Naive thymus-derived CD4-positive, alpha-beta T cell (primary cell): ENCODE results near the gene TCERG1L. TPM values are rescaled to one million over a fixed set of nuclear protein-coding genes. Genes with fewer than 3 reads are reported as not detected.

Experiments used
- ATAC-seq: fragments of 150-1000 bp; cut with Tn5 transposase; 2 replicates; pipeline ENCODE4 v1.10.0; 2021; ENCODE audit warnings: mild to moderate bottlenecking, moderate library complexity
- CTCF ChIA-PET: fragments of 350-600 bp; sonication (Branson Sonifier 250); formaldehyde crosslinking; loops from one replicate; lab custom pipeline; 2021; ENCODE audit warnings: antibody characterized with exemption; lab: Charles Lee
- POLR2A ChIA-PET: fragments of 350-600 bp; sonication (Branson Sonifier 250); formaldehyde crosslinking; loops from one replicate; lab custom pipeline; 2021; ENCODE audit warnings: antibody characterized with exemption, inconsistent platforms; lab: Charles Lee
- DNase-seq, 9 donors: peaks; one replicate each; pipeline versions ENCODE4 v3.0.0 to v3.0.0-alpha.2; 2020 to 2022; ENCODE audit warnings: mixed read lengths in 1 of 9
- H3K27ac ChIP-seq: one replicate; pipeline ENCODE4 v1.7.0; 2013; ENCODE audit warnings: mild to moderate bottlenecking, low read depth, low read length, moderate library complexity
- H3K27me3 ChIP-seq, 2 donors: one replicate each; pipeline ENCODE4 v1.7.0; 2013; ENCODE audit warnings: low read length in 2 of 2, mild to moderate bottlenecking in 2 of 2, moderate library complexity in 2 of 2; ENCODE audit not compliant: control insufficient read depth in 2 of 2, insufficient read depth in 2 of 2
- H3K36me3 ChIP-seq, 3 experiments: 1 replicate in 2 of 3; 2 replicates in 1 of 3; pipeline ENCODE4 v1.7.0; 2013; ENCODE audit warnings: low read length in 3 of 3, mild to moderate bottlenecking in 3 of 3, moderate library complexity in 1 of 3; ENCODE audit not compliant: insufficient read depth in 3 of 3, control insufficient read depth in 2 of 3
- H3K4me1 ChIP-seq, 2 donors: one replicate each; pipeline ENCODE4 v1.7.0; 2013; ENCODE audit warnings: low read length in 2 of 2, mild to moderate bottlenecking in 2 of 2, moderate library complexity in 1 of 2; ENCODE audit not compliant: control insufficient read depth in 2 of 2, insufficient read depth in 2 of 2
- H3K4me3 ChIP-seq: 2 replicates; pipeline ENCODE4 v1.7.0; 2013; ENCODE audit warnings: mild to moderate bottlenecking, low read length
- H3K9me3 ChIP-seq, 3 experiments: 1 replicate in 2 of 3; 2 replicates in 1 of 3; pipeline ENCODE4 v1.7.0; 2013; ENCODE audit warnings: low read length in 3 of 3; ENCODE audit not compliant: control insufficient read depth in 2 of 3
- H3K27ac Mint-ChIP-seq, 9 donors: one replicate each; pipeline ENCODE4 v1.8.0; 2020 to 2022; ENCODE audit warnings: mixed read lengths in 9 of 9, mild to moderate bottlenecking in 8 of 9, moderate library complexity in 5 of 9, inconsistent platforms in 2 of 9
- H3K27me3 Mint-ChIP-seq, 5 donors: one replicate each; pipeline ENCODE4 v1.8.0; 2021 to 2022; ENCODE audit warnings: mixed read lengths in 5 of 5, mild to moderate bottlenecking in 1 of 5
- H3K36me3 Mint-ChIP-seq, 5 donors: one replicate each; pipeline ENCODE4 v1.8.0; 2020 to 2022; ENCODE audit warnings: mixed read lengths in 5 of 5, mild to moderate bottlenecking in 3 of 5, inconsistent platforms in 1 of 5
- H3K4me1 Mint-ChIP-seq, 7 donors: one replicate each; pipeline ENCODE4 v1.8.0; 2020 to 2022; ENCODE audit warnings: mixed read lengths in 7 of 7, mild to moderate bottlenecking in 3 of 7, inconsistent platforms in 1 of 7
- H3K4me3 Mint-ChIP-seq, 10 donors: one replicate each; pipeline ENCODE4 v1.8.0; 2020 to 2022; ENCODE audit warnings: mild to moderate bottlenecking in 10 of 10, mixed read lengths in 10 of 10, moderate library complexity in 6 of 10, inconsistent platforms in 2 of 10
- H3K9me3 Mint-ChIP-seq, 11 donors: one replicate each; pipeline ENCODE4 v1.8.0; 2020 to 2022; ENCODE audit warnings: mixed read lengths in 11 of 11, mild to moderate bottlenecking in 4 of 11, inconsistent platforms in 1 of 11, moderate library complexity in 1 of 11
- intact Hi-C, 2 donors: fragments of 100-400 bp; cut with micrococcal nuclease; formaldehyde crosslinking; loops; one replicate each; pipeline ENCODE4 v1.15.1; 2023
- polyA plus RNA-seq, 2 donors: library from polyadenylated mRNA; unstranded; fragments of 300-500 nt; fragmentation: Illumina TruSeq; gene quantifications; one replicate each; pipeline ENCODE4 v1.2.3, GENCODE V29; 2021
- total RNA-seq, 6 experiments: library from RNA in 5 of 6; stranded (reverse) in 5 of 6; gene quantifications; 1 replicate in 5 of 6; 2 replicates in 1 of 6; pipeline ENCODE4 v1.2.3 and lab custom pipeline; 2021 to 2026

The TCERG1L gene
- total and polyA plus RNA-seq, 7 experiments from 2014 or later, result 0.11 to 0.42 (median 0.39) TPM; not detected in 4

- Mint-ChIP-seq H3K27ac (no peak overlapping the region), H3K4me1 (no peaks in the 10 kb centered on the region), H3K36me3 (no peaks in the 10 kb centered on the region), H3K4me3 (no peak overlapping the region), H3K9me3 (peaks cover 0 to 1% (median 0%) of the 10 kb centered on the region in 11 donors), H3K27me3 (peaks cover 0 to 10% (median 5%) of the 10 kb centered on the region in 5 donors)
- Histone ChIP-seq H3K4me3 (no peak overlapping the region), H3K27me3 (no peaks in the 10 kb centered on the region), H3K36me3 (no peaks in the 10 kb centered on the region), H3K27ac (no peak overlapping the region), H3K4me1 (no peaks in the 10 kb centered on the region), H3K9me3 (no peaks in the 10 kb centered on the region)
- DNase-seq (no peak), ATAC-seq (no peak)
- intact Hi-C loops, result no loop called here
- ChIA-PET POLR2A (no interaction called here), CTCF (no interaction called here)
These were observed 108.5 kb downstream of the TCERG1L start for GRCh38 chr10:131202990-131203389.

GRCh38 chr10:131201741-131202515, 109.6 kb downstream of the TCERG1L start:
- CTCF ChIA-PET, result no interaction called here
- intact Hi-C loops, result no loop called here
- no peak for DNase-seq

GRCh38 chr10:131200856-131201470, 110.6 kb downstream of the TCERG1L start:
- Mint-ChIP-seq H3K36me3 (no peaks in the 10 kb centered on the region), H3K27me3 (peaks cover 0 to 10% (median 5%) of the 10 kb centered on the region in 5 donors), H3K27ac (no peak overlapping the region), H3K4me1 (no peaks in the 10 kb centered on the region), H3K4me3 (no peak overlapping the region), H3K9me3 (peaks cover 0 to 1% (median 0%) of the 10 kb centered on the region in 11 donors)
- no peak for ATAC-seq
- H3K27me3 ChIP-seq, result no peaks in the 10 kb centered on the region
- no peak overlapping the region for H3K27ac ChIP-seq
- intact Hi-C loops, result no loop called here
- no peaks in the 10 kb centered on the region for H3K9me3 ChIP-seq
- POLR2A ChIA-PET, result no interaction called here
- H3K36me3 ChIP-seq, result no peaks in the 10 kb centered on the region
- CTCF ChIA-PET, result no interaction called here
- H3K4me3 ChIP-seq, result no peak overlapping the region
- no peak for DNase-seq
- no peaks in the 10 kb centered on the region for H3K4me1 ChIP-seq

More at GRCh38 chr10:131201741-131202515, 109.6 kb downstream of the TCERG1L start:
- Histone ChIP-seq H3K36me3 (no peaks in the 10 kb centered on the region), H3K4me3 (no peak overlapping the region), H3K9me3 (no peaks in the 10 kb centered on the region), H3K27ac (no peak overlapping the region), H3K27me3 (no peaks in the 10 kb centered on the region), H3K4me1 (no peaks in the 10 kb centered on the region)
- peaks cover 0 to 1% (median 0%) of the 10 kb centered on the region in 11 donors for H3K9me3 Mint-ChIP-seq
- no peak for ATAC-seq
- POLR2A ChIA-PET, result no interaction called here
- no peaks in the 10 kb centered on the region for H3K36me3 Mint-ChIP-seq
- H3K27me3 Mint-ChIP-seq, result peaks cover 0 to 10% (median 5%) of the 10 kb centered on the region in 5 donors
- no peak overlapping the region for H3K27ac Mint-ChIP-seq
- H3K4me1 Mint-ChIP-seq, result no peaks in the 10 kb centered on the region
- no peak overlapping the region for H3K4me3 Mint-ChIP-seq

- ATAC-seq, result no peak
- Mint-ChIP-seq H3K36me3 (no peaks in the 10 kb centered on the region), H3K27me3 (peaks cover 0 to 10% (median 5%) of the 10 kb centered on the region in 5 donors), H3K27ac (no peak overlapping the region), H3K4me3 (no peak overlapping the region), H3K4me1 (no peaks in the 10 kb centered on the region), H3K9me3 (peaks cover 0 to 1% (median 0%) of the 10 kb centered on the region in 11 donors)
- no peaks in the 10 kb centered on the region for H3K4me1 ChIP-seq
- ChIA-PET CTCF (no interaction called here), POLR2A (no interaction called here)
- no peak for DNase-seq
- no peaks in the 10 kb centered on the region for H3K36me3 ChIP-seq
- no peaks in the 10 kb centered on the region for H3K9me3 ChIP-seq
- intact Hi-C loops, result no loop called here
- no peak overlapping the region for H3K4me3 ChIP-seq
- no peaks in the 10 kb centered on the region for H3K27me3 ChIP-seq
- no peak overlapping the region for H3K27ac ChIP-seq
These were observed 111.9 kb downstream of the TCERG1L start for GRCh38 chr10:131199646-131200045.

- H3K27me3 ChIP-seq, result no peaks in the 10 kb centered on the region
- H3K4me1 Mint-ChIP-seq, result no peaks in the 10 kb centered on the region
- H3K4me1 ChIP-seq, result no peaks in the 10 kb centered on the region
- peaks cover 0 to 10% (median 5%) of the 10 kb centered on the region in 5 donors for H3K27me3 Mint-ChIP-seq
- H3K36me3 Mint-ChIP-seq, result no peaks in the 10 kb centered on the region
- no peaks in the 10 kb centered on the region for H3K36me3 ChIP-seq
- H3K27ac ChIP-seq, result no peak overlapping the region
- DNase-seq (no peak), ATAC-seq (no peak)
- CTCF ChIA-PET, result no interaction called here
- no peak overlapping the region for H3K27ac Mint-ChIP-seq
- POLR2A ChIA-PET, result no interaction called here
- no peaks in the 10 kb centered on the region for H3K9me3 ChIP-seq
- intact Hi-C loops, result no loop called here
- no peak overlapping the region for H3K4me3 Mint-ChIP-seq
- no peak overlapping the region for H3K4me3 ChIP-seq
- H3K9me3 Mint-ChIP-seq, result peaks cover 0 to 1% (median 0%) of the 10 kb centered on the region in 11 donors
These were observed 112.7 kb downstream of the TCERG1L start for GRCh38 chr10:131198843-131199242.

- H3K27me3 Mint-ChIP-seq, result peaks cover 0 to 10% (median 5%) of the 10 kb centered on the region in 5 donors
- no peaks in the 10 kb centered on the region for H3K9me3 ChIP-seq
- no peak overlapping the region for H3K27ac Mint-ChIP-seq
- no peak overlapping the region for H3K4me3 ChIP-seq
- intact Hi-C loops, result no loop called here
- H3K4me1 Mint-ChIP-seq, result no peaks in the 10 kb centered on the region
- DNase-seq, result no peak
- POLR2A ChIA-PET, result no interaction called here
- H3K27ac ChIP-seq, result no peak overlapping the region
- H3K4me3 Mint-ChIP-seq, result no peak overlapping the region
- no peak for ATAC-seq
- no peaks in the 10 kb centered on the region for H3K36me3 Mint-ChIP-seq
- no peaks in the 10 kb centered on the region for H3K27me3 ChIP-seq
- no peaks in the 10 kb centered on the region for H3K36me3 ChIP-seq
- CTCF ChIA-PET, result no interaction called here
- H3K9me3 Mint-ChIP-seq, result peaks cover 0 to 1% (median 0%) of the 10 kb centered on the region in 11 donors
- H3K4me1 ChIP-seq, result no peaks in the 10 kb centered on the region
These were observed 113.1 kb downstream of the TCERG1L start for GRCh38 chr10:131198401-131198800.
